Hippocampal formation (tissue), 2 donors: ENCODE measurements around the gene EIF4E1B.

Experiments
- DNase-seq, 2 donors: peaks; one replicate each; lab custom pipeline; 2025; lab: John Stamatoyannopoulos, UW

The EIF4E1B gene

DNA sequence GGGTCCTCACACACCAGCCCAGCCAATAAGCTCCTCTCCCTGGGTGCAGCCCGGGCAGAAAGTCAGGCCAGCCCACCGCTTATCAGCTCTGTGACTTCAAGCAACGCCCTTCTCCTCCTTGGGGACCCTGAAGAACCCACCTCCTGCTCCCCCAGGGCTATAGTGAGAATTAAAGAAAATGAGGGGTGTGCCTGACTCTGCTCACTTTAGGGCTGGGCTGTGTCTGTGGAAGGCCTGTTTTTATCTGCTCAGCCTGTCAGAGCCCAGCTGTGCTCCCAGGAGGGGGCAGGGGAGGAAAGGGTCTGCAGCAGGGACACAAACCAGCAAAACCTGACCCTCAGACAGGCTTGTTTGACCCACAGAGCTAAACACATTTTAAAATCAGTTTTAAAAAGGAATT lies 24.4 kb upstream of the EIF4E1B start:
- no peak for DNase-seq

DNA sequence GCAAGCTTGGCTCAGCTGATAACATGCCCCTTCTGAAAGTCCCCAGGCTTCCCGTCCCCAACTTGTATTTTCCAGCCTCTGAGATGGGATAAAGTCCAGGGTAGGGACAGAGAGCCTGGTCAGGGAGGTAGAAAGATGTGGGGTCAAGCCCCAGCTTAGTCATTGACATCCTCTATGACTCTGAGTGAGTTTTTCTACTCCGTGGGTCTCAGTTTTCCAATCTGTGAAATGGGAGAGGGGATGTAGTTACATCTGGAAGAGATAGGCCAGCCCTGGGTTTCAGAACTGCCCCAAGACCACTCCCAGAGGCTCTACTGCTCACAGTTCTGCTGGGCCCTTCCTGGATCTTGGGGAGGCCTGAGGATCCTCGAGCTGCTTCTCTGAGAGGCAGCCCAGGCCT lies 23.6 kb upstream of the EIF4E1B start:
- DNase-seq = no peak

DNA sequence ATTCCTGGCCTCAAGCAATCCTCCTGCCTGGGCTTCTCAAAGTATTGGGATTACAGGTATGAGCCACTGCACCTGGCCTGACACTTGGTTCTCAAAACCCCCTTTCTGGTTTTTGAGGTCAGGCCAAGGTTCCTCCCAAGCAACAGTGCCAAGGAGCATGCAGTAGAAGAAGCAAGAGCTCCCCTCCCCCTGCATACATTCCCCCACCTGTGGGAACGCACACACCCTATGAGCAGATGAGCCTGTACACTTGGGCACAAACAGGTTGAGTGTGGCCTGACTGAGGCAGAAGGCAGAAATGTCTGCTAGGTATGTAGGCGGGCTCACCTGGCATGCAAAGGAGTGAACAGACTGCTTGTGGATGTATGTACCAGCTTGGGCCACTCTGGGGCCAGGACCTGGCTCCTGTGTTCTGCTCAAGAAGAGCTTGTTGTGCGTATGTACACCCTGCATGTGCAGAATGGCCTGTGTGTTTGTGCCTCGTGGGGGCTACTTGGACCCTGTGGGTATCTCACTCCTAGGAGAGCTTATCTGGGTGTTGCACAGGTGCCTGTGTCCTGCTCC lies 22.3 kb upstream of the EIF4E1B start:
- DNase-seq = no peak

DNA sequence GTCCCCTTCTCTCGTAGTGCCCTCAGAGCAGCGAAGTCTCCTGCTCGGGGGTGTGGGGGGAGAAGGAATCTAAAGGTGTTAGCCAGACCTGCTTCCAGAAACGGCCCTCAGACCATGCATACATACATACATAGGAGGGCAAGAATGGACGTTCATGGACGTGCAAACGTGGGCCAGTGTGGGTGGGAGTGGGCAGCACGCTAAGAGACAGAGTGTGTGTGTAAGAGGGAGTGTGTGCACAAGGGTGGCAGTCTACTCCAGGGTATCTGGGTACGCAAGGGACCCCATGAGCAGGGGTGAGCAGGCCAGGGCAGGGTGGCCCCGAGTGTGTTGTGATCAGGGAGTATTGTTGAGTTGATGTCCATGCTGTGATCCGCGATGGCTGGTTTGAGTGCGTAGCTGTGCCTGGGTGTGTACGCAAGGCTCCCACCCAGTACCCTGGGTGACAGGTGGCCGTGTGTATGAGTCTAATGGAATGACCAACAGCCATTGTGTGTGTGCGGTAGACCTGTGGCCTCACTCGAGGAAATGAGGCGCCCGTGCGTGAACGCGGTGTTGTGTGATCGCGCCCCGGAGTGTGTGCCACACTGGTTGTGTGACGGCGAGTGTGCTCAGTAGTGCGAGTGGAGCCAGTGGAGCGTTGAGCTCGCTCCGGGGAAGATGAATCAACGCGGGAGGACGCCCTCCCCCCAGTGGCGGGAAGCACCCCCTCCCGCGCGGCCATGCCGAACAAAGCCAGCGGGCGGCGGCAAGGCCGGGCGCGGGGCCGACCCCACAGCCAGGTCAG lies 21.3 kb upstream of the EIF4E1B start:
- no peak for DNase-seq

DNA sequence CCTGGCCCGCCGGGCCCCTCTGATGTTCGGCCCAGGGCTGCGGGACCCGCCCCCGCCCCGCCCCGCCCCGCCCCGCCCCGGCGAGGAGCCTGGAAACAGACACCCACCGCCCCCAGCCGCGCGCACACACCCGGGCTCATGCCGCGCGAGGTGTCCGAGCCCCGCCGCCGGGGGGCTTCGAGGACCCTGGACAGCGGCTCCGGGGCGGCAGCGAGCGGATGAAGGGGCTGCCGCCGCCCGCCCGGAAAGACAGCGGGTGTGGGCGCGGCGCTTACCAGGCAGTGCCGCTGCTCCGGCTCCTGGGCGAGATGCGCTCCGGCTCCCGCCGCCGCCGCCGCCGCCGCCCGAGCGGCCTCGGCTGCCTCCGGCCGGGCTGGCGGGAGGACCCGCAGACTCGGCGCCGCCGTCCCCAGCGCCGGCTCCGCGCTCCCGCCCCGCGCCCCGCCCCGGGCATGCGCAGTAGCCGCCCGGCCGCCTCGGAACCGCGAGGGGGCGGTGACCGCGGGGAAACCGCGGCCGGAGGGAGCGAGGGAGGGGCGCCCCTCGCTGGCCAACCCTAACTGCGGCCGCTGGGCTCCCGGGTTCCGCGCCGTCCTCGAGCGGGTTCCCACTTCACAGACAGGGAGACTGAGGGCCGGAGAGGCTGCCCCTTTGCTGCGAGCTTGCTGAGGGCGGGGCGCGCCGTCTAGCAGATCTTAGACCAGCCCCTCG lies 20.6 kb upstream of the EIF4E1B start, which contains the start of gene GPRIN1:
Gene GPRIN1, minus strand, starts transcription at position 433 of the 711 bp plus-strand sequence. CDS start 10,322 bp downstream, outside the sequence.
- DNase-seq = peak; percentile 16 to 47

DNA sequence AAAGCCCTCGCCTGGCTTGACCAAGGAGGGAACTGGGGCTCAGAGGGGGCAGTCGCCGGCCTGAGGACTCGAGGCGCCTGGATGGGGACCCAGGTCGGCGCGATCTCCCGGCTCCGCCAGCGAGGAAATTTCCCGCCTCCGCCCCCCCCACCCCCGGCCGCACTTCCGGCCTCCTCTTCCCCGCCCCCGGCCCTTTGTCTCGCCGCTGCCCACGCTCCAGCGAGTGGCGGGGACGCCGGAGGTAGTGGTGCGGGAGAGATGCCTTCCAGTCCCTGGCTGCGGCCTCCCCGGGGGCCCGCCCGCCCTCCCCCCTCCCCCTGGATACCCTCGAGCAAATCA lies 20.1 kb upstream of the EIF4E1B start:
- no peak for DNase-seq

DNA sequence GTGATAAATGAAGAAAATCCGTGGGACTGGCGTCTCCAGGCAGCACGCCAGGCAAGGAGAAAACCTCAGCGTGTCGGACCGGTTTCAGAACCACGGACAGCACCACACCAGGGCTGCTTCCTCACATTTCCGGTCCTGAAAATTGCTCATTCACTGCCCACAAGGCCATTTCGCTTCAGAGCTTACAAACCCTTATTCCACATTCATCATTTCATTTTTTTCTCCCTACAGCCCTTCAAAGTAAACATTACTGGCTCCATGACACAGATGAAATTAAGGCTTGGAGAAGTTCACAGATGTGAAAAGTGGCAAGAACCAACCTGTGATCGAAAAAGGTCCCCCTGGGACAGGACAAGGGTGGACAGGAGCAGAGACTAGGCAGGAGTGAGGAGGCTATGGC lies 19.0 kb upstream of the EIF4E1B start:
- DNase-seq = peak; percentile 24 to 28

DNA sequence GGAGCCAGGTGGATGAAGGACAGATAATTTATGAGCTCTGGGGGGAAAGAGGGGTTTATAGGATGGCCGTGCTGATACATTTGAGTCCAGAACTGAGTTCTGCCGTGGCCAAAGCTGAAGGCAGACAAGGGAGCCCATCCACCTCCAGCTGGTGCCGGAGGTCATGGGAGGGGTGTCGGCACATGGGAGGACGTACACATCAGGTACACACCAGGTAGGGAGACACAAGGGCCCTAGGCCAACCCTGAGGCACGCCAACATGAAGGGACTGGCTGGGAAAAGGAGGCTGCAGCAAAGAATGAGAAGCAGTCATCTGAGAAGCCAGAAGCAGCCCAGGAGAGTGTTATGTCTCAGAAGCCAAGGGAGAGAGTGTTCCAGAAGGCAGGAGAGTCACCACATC lies 18.5 kb upstream of the EIF4E1B start:
- no peak for DNase-seq

DNA sequence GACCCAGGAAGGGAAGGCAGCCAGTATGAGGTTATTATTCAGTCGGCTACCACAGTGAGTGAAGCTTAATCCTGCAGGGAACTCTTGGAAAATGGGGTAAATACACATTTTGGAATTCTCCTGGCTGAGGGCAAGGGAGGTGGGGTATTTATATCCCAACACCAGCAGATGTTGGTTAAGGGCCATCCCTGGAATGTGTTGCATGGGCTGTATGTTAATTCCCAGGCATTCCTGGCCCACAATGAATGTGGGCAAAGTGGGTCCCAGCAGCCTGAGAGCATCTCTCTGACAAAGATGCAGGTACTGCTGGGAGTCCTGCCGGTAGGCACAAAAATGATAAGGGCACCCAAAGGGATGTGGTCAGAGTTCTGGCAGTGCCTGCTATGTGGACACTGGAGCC lies 17.6 kb upstream of the EIF4E1B start:
- no peak for DNase-seq

DNA sequence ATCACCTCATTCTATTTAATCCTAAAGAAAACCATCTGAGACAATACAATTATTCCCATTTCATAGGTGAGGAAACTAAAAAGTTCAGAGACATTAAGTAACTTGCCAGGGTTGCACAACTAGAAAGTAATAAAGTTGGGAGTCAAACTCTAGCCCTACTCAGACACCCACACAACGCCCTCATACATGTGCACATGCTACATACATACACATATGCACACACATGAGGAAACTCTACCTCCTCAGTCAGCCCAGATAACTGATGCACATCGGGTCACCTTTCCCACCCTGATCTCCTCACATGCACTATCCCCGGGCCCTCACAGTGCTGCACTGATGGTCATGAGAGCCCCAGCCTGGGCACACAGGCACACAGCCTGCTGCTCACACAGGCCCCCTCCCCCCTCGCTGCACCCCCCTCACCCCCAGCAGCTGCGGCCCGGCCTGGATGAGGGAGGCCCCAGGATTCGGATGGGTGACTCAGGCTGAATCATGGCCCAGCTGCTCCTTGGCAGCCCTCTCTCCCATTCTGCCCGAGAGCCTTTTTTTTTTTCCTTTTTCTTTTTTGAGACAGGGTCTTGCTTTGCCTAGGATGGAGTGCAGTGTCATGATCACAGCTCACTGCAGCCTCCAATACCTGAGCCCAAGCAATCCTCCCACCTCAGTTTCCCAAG lies 15.5 kb upstream of the EIF4E1B start:
- DNase-seq = no peak

DNA sequence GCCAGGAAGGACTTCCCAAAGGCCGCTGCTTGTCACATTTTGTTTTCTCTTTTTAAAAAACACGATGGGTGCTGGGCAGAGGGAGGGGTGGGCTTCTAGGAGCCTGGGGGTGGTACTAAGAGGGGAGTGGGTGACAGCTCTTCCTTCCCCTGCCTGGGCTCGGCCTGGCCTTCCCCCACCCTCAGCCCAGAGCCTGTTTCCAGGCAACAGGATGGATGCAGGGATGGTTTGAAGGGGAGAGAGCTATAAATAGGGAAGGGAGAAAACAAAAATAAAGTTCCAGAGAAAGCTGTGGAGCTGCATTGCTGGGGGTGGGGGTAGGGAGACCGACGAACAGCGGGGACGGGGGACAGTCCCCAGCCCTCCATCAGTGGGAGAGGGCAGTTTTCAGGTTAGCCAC lies 14.0 kb upstream of the EIF4E1B start:
- no peak for DNase-seq

DNA sequence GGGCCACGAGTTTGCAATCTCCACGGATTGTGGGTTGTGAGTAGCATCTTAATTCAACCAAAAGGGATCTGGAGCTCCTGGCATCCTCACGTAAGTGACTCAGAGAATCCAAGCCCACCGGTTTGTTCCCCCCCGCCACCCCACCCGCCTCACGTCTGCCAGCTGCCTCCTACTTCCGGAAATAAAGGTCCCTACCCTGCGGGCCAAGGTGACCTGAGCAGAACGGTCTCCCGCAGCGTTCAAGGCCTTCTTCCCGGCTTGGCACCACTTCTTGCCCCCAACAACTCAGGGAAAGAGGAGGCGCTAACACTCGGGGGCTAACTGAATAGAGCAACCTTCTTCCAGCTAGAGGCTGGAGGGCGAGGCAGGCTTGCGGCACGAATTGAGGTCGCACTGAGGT lies 11.7 kb upstream of the EIF4E1B start:
- no peak for DNase-seq

DNA sequence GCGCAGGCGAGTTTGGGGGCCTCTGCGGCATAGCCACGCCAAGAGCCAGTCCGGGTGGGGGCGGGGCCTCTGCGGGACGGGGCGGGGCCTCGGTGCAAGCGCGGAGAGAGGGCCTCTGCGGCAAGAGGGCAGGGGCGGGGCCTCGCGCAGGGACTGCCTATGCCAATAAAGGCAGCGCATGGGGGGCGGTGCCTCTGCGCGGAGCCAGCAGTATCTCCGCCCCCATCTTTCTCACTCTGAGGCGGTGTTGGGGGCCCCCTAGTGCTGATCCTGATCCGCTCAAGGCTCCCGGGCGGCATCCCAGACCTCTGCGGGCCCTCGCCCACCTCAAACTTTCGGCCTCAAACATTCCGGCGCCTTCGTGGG lies 11.3 kb upstream of the EIF4E1B start:
- peak; percentile 70 to 73 for DNase-seq

DNA sequence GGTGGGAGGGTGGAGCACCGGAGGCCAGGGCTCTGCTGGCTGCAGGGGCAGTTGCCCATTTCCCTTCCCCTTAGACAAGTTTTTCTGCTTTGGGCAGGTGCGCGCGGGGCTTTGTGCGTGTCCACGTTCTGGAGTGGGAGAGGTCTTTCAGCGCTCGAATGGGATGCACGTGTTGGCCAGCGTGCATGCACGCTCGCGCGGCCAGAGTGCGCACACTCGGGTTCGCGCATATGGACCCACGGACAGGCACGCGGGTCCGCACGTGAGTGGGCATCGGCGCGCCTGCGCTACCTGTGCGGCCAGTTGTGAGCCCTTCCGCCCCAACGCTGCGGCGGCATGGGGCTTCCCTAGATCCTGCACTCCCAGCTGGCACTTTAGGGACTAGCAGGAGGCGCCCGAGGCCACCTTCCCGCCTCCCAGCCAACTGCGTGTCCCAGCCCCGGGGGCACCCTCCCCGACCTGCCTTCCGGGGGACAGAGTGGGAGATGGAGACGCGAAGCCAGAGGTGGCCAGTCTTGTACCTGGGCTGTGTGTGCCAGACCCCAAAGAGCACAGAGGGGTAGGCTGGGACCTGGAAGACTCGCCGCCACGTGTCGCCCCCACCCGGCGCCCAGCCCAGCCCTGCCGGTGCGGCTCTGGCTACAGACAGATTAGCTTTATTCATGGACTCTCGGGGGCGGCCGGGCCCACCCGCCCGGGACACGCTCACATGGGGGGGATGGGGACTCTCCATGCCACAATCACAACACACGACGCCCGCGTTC lies 10.7 kb upstream of the EIF4E1B start:
- no peak for DNase-seq

DNA sequence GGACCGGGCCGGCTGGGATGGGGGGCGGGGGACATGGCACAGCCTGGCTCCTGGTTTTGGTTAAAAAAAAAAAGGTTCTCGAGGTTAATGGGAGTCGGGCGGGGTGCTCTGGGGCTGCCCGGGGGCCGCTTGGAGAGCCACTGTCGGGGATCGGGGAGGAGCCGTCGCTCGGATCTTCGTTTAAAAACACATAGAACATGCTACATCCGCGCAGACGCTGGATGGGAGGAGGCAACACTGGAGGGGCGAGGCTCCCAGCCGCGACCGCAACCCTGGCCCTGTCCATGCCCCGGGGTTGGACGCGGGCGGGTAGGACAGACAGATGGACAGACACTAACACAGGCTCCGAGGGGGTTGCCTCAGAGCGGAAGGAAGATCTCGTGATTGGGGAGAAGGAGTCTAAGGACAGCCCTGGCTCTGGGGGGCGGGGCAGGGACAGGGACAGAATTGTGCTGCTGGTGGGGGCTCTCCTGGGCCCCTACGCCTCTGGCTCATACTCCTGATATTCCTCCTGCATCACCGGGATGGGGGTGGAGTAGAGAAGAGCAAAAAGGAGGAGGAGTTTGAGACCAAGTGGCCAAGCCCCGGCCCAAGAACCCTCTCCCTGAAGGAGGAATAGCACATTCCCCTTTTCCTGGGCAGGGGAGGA lies 10.0 kb upstream of the EIF4E1B start:
- DNase-seq = no peak

DNA sequence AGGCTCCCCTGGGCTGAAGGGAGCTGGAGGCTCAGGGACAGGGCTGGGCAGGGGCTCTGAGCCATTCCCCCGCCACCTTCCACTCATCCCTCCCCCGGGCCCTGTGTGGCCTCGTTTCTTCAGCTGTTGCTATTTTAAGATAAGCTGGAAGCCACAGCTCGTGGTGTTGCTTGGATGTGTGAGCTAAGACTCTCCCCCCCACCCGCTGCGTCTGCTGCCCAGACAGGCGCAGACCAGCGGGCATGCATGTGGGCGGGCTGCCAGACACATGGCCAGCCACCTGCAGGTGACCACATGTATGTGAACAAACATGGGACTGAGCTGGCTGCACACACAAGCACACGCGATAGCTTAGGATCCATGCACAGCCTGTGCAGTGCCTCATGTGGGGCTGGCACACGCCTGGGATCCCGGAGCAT lies 8.8 kb upstream of the EIF4E1B start:
- DNase-seq = no peak

DNA sequence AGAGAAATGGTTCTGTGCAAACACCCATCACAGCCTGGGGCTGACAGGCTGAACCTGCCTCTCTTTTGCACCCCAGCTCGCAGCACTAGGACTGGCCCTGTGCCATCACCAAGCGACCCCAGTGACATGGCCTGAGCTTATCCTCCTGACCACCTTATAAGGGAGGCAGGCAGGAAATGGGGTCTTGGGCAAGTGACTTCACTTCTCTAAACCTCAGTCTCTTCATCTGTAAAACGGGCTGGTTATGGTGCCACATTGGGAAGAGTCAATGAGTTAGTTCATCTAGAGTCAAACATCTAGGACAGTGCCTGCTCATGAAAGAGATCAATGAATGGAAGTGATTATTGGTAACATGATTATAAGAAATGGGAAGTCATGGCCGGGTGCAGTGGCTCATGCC lies 6.3 kb upstream of the EIF4E1B start:
- no peak for DNase-seq

DNA sequence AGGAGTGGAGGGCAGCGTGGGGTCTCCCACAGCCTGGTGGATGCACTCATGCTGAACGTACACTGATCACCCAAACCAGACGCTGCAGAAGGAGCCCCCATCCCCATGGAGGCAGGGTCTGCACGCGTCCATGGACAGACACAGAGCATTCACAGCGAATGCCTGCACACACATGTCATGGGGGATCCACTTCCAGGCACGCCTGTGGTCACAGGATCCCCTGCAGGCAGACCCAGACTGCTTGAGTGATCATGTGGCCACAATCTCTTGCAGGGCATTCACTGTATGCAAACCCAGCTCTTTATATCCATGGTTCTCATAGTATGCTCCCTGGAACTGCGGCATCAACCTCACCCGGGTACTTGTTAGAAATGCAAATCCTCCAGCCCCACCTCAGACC lies 5.5 kb upstream of the EIF4E1B start:
- no peak for DNase-seq

DNA sequence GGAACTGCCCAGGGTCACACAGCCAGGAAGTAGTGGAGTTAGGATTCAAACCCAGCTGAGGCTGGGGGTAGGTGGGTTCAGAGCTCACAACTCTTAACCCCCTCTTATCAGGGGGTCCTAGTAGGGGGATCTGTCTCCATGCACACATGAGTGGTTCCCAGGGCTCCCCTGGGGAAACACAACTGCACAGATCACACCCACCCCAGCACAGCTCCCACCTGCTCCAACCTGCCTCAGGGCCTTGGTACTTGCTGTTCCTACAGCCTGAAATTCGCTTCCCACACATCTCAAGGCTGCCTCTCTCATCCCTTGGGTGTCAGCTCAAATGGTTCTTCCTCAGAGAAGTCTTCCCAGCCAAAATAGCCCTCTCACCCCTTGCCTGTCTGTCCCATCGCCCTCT lies 5.0 kb upstream of the EIF4E1B start:
- DNase-seq = no peak

DNA sequence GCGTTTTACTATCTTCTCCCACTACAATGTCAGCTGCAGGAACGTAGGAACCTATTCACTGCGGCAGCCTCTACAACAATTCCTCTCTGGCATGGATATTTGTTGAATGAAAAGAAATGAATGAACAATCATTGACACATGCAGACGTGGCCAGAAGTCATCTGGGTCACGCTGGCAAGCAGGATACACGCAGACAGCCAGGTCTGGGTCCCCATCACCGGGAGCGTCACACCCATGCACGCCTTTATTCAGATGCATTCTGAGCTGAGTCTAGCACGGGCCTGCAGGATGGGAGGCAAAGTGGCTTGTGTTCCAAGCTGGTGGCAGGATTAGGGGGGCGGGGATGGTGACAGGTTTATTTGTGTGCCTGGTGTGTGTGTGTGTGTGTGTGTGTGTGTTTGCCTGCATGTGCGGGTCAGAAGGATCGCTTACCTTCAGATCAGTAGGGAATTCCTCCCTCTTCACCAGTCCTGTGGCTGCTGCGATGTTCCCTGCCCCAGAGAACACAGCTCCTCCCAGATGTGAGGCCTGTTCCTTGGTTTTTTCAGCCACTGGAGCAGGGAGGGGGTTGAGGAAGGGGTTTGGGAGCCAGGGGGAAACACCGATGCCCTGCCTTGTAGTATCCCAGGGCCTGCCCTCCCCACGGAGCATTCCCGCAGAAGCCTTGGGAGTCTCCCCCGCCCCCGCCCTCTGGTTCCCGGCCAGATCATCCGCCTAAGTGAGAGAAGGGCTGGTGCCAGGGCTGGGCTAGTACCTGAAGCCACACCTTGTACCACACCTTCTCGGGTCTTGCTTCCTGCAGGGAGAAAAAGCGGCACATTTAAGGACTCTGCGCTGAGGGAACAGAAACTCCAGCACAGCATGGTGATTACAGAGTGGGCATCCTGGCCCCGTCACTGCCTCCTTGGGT lies 4.3 kb upstream of the EIF4E1B start:
- DNase-seq = no peak

DNA sequence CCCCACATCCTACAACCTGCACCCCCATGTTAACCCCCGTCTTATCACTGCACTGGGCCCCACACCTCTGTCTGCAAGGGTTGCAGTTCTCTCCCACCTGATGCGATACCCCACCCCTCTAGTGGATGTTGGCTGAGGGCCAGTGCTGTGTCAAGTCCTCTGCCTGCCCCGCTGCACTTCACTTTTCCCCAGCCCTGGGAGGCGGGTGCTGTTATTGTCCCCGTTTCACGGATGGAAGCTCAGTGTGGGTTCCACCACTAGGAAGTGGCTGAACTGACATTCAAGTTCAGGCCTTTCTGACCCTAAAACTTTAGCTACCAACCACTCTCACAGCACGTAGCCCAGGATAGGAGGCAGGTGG lies 3.6 kb upstream of the EIF4E1B start:
- no peak for DNase-seq
